HepG2 (cell line): ENCODE results near the gene BORCS5. TPM values are rescaled to one million over a fixed set of nuclear protein-coding genes. Genes with fewer than 3 reads are reported as not detected.

Source experiments
- EHMT2 ChIP-seq: fragments of 200-600 bp; sonication (generic); IDR thresholded peaks from 2 replicates; pipeline ENCODE4 v1.7.0; 2017; ENCODE audit warnings: antibody characterized with exemption, low read depth, low read length, borderline replicate concordance
- GLMP ChIP-seq: sonication (generic); formaldehyde crosslinking; IDR thresholded peaks from 2 replicates; pipeline ENCODE4 v1.9.0; 2021; ENCODE audit warnings: missing genetic modification reagents, mild to moderate bottlenecking, borderline replicate concordance
- HDAC2 ChIP-seq: sonication (generic); formaldehyde crosslinking; IDR thresholded peaks from 2 replicates; pipeline ENCODE4 v1.4.0; 2020; ENCODE audit warnings: missing genetic modification reagents
- KAT7 ChIP-seq: IDR thresholded peaks from 2 replicates; pipeline ENCODE4 v1.6.1; 2018; ENCODE audit warnings: borderline replicate concordance, missing compliant biosample characterization
- MTA3 ChIP-seq: sonication (generic); formaldehyde crosslinking; IDR thresholded peaks from 2 replicates; pipeline ENCODE4 v1.4.0; 2020; ENCODE audit warnings: missing genetic modification reagents
- MYNN ChIP-seq: sonication (generic); formaldehyde crosslinking; IDR thresholded peaks from 2 replicates; pipeline ENCODE4 v1.4.0; 2020; ENCODE audit warnings: mild to moderate bottlenecking, low read depth, missing genetic modification reagents
- NR2F6 ChIP-seq, 2 experiments: IDR thresholded peaks; 2 replicates each; pipeline ENCODE4 v1.6.1; 2016; ENCODE audit warnings: antibody characterized with exemption in 1 of 2, mild to moderate bottlenecking in 1 of 2
- PAWR ChIP-seq: sonication (generic); formaldehyde crosslinking; IDR thresholded peaks from 2 replicates; pipeline ENCODE4 v1.4.0; 2020; ENCODE audit warnings: missing genetic modification reagents, mild to moderate bottlenecking, borderline replicate concordance
- SMAD3 ChIP-seq: sonication (generic); formaldehyde crosslinking; IDR thresholded peaks from 2 replicates; pipeline ENCODE4 v1.4.0; 2020; ENCODE audit warnings: missing genetic modification reagents
- TEF ChIP-seq: sonication (generic); formaldehyde crosslinking; IDR thresholded peaks from 2 replicates; pipeline ENCODE4 v1.5.0; 2020; ENCODE audit warnings: missing genetic modification reagents
- TFE3 ChIP-seq: IDR thresholded peaks from 2 replicates; pipeline ENCODE4 v1.6.1; 2016
- THAP11 ChIP-seq: IDR thresholded peaks from 2 replicates; pipeline ENCODE4 v1.6.1; 2016; ENCODE audit warnings: missing biosample characterization, missing genetic modification reagents
- ZFP82 ChIP-seq: sonication (generic); formaldehyde crosslinking; IDR thresholded peaks from 2 replicates; pipeline ENCODE4 v1.5.1; 2020; ENCODE audit warnings: mild to moderate bottlenecking, missing genetic modification reagents, borderline replicate concordance
- ZNF142 ChIP-seq: sonication (generic); formaldehyde crosslinking; IDR thresholded peaks from 2 replicates; pipeline ENCODE4 v1.4.0; 2020; ENCODE audit warnings: missing genetic modification reagents
- ZNF33A ChIP-seq: sonication (generic); formaldehyde crosslinking; IDR thresholded peaks from 2 replicates; pipeline ENCODE4 v1.5.1; 2020; ENCODE audit warnings: missing genetic modification reagents, mild to moderate bottlenecking, moderate library complexity, borderline replicate concordance
- ZNF33B ChIP-seq: sonication (generic); formaldehyde crosslinking; IDR thresholded peaks from 2 replicates; pipeline ENCODE4 v1.5.1; 2020; ENCODE audit warnings: mild to moderate bottlenecking, missing genetic modification reagents
- ZNF414 ChIP-seq: sonication (generic); formaldehyde crosslinking; IDR thresholded peaks from 2 replicates; pipeline ENCODE4 v1.5.0; 2020; ENCODE audit warnings: missing genetic modification reagents
- ZNF44 ChIP-seq: sonication (generic); formaldehyde crosslinking; IDR thresholded peaks from 2 replicates; pipeline ENCODE4 v1.5.1; 2020; ENCODE audit warnings: mild to moderate bottlenecking, missing genetic modification reagents
- ZNF616 ChIP-seq: sonication (generic); formaldehyde crosslinking; IDR thresholded peaks from 2 replicates; pipeline ENCODE4 v1.5.0; 2020; ENCODE audit warnings: low read depth, mild to moderate bottlenecking, missing genetic modification reagents
- ZNF891 ChIP-seq: sonication (generic); formaldehyde crosslinking; IDR thresholded peaks from 2 replicates; pipeline ENCODE4 v1.5.0; 2020; ENCODE audit warnings: mild to moderate bottlenecking, missing genetic modification reagents
- polyA plus RNA-seq, 8 experiments: library from polyadenylated mRNA; depleted of rRNA in 3 of 8; stranded (reverse) in 7 of 8; unstranded in 1 of 8; fragments of >200 nt; fragmentation: Illumina TruSeq in 4 of 8; extraction: Trizol in 4 of 8; gene quantifications; 2 replicates each; pipeline versions ENCODE4 v1.2.1 to v1.2.3, GENCODE V29; 2011 to 2016; ENCODE audit warnings: low read depth in 4 of 8, missing spikeins in 1 of 8, mixed read lengths in 1 of 8; ENCODE audit not compliant: insufficient read depth in 1 of 8
- total RNA-seq, 5 experiments: library from RNA; depleted of rRNA; stranded (reverse); fragments of >200 nt; fragmentation: Illumina TruSeq; extraction: Trizol; gene quantifications; 2 replicates each; pipeline ENCODE4 v1.2.3, GENCODE V29; 2016; ENCODE audit warnings: low read depth in 1 of 5

The BORCS5 gene
- total and polyA plus RNA-seq, 2 of the 13 experiments (the other 11 are each of a cell fraction or from before 2014, with no cell fraction given) = 3.9 to 4.7 TPM

- no peak for TF ChIP-seq GLMP (CRISPR knock-in tag)
- TF ChIP-seq TEF (CRISPR knock-in tag) = peak; percentile 88
- TF ChIP-seq NR2F6 (IDR thresholded peaks at IDR 0.05) = peak; percentile 78
- peak; percentile 69 for TF ChIP-seq NR2F6 (CRISPR knock-in tag; IDR thresholded peaks at IDR 0.05)
- TF ChIP-seq ZNF616 (CRISPR knock-in tag) = no peak
- peak; percentile 88; the same call in 1 of the 2 replicates for TF ChIP-seq SMAD3 (CRISPR knock-in tag)
- TF ChIP-seq ZFP82 = no peak
- no peak for TF ChIP-seq ZNF33B (CRISPR knock-in tag)
- TF ChIP-seq MTA3 = no peak
- TF ChIP-seq PAWR (CRISPR knock-in tag) = no peak
- TF ChIP-seq EHMT2 = no peak
- peak; percentile 60; the same call in 1 of the 2 replicates for TF ChIP-seq ZNF142
- peak; percentile 72 for TF ChIP-seq THAP11 (CRISPR knock-in tag)
- TF ChIP-seq ZNF414 (CRISPR knock-in tag) = peak; percentile 46; the same call in 1 of the 2 replicates
- TF ChIP-seq HDAC2 (CRISPR knock-in tag) = peak; percentile 94
- TF ChIP-seq ZNF891 = no peak
- no peak; the same call in 1 of the 2 replicates for TF ChIP-seq MYNN
- TF ChIP-seq ZNF44 (CRISPR knock-in tag) = no peak
- TF ChIP-seq TFE3 (CRISPR knock-in tag) = peak; percentile 87
- no peak for TF ChIP-seq ZNF33A (CRISPR knock-in tag)
- no peak; the same call in 1 of the 2 replicates for TF ChIP-seq KAT7 (CRISPR knock-in tag)
Measured at GRCh38 chr12:12449533-12450025, 92.7 kb downstream of the BORCS5 start (continued).
